NCI-H526 (cell line): ENCODE data around the gene SLC23A3.

Experiments used
- DNase-seq, 2 experiments: peaks; one replicate each; lab custom pipeline; 2025; lab: John Stamatoyannopoulos, UW

Gene SLC23A3

GRCh38 chr2:219175928-219176817 lies 6.3 kb upstream of the SLC23A3 start:
- peak; percentile 46 to 84 for DNase-seq

DNA sequence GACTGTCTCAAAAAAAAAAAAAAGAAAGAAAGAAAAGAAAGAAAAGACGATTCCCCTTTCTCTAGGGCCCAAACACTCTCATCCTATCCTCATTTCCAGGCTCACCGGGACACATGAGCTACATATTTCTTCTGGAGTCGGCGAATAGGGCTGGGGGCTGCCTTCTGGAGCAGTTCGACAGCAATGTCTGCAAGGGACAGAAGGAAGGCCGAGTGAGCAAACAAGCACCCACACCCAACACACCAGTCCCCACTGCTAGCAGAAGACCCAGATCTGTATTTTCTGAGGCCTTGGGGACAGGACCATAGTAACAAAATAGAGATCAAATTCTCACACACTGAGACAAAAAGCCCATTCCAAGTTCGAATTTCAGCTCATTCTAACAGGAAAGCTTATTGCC lies 5.7 kb upstream of the SLC23A3 start:
- DNase-seq = no peak

- no peak for DNase-seq
These were observed 5.0 kb upstream of the SLC23A3 start for GRCh38 chr2:219174801-219175200.

GRCh38 chr2:219174146-219174545 lies 4.3 kb upstream of the SLC23A3 start:
- no peak for DNase-seq

GRCh38 chr2:219173176-219173575 lies 3.3 kb upstream of the SLC23A3 start:
- no peak for DNase-seq

GRCh38 chr2:219172231-219173154 lies 2.7 kb upstream of the SLC23A3 start:
- DNase-seq = no peak

DNA sequence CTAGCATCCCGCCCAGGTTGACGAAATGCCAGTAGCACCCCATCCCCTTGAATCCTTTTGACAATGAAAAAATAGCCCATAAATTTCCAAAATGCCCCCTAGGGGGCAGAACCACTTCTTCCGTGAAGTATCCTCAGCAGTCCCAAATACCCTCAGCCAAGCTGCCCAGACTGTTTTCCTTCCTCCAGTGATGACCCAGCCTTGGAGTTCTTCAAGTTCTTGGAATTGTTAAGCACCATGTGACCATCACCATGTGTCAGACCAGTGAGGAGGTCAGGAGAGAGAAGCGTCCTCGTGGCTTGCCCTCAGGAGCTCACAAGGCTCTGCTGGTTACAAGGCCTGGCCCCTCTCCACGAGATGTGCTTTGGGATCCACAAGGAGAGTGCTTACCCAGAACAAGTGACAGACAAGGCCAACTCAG lies 1.4 kb upstream of the SLC23A3 start:
- peak; percentile 23 to 57 for DNase-seq

DNA sequence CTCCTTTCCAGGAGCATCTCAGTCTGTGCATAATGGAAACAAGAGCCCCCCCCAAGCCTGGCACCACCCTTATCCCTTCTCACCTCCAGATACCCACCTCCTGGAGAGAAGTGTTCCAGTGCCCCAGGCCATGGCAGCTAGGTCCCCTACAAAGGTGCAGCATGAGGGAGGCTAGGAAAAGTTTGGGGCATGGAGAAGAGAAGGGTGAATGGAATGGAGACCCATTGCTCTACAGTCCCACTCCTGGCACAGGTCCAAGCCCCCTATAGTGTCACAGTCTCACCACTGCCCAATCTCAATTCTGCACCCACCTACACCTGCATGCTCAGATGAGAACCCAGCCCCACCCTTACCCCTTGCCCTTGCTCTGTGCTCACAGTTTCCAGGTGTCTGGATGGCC lies 897 bp downstream of the SLC23A3 start:
- DNase-seq = no peak

GRCh38 chr2:219168526-219168925 lies 1.3 kb downstream of the SLC23A3 start:
- DNase-seq = no peak

DNA sequence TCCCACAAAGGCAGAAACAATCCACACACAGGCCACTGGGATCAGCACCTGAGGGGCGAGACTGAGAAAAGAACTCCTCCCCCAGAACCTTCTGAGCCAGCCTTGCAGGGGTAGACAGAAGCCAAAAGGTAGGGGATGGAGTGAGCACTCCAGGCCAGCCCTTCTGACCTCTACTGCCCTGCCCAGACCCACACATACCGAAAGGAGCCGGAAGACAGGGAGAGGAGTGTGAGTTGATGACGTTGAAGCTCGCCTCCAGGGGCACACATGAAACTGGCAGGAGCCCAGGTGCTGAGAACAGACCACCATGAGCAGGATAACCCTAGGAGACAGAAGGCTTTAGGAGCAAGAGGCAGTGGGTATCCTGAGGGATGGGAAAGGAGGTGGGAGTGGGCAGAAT lies 1.8 kb downstream of the SLC23A3 start:
- no peak for DNase-seq

DNA sequence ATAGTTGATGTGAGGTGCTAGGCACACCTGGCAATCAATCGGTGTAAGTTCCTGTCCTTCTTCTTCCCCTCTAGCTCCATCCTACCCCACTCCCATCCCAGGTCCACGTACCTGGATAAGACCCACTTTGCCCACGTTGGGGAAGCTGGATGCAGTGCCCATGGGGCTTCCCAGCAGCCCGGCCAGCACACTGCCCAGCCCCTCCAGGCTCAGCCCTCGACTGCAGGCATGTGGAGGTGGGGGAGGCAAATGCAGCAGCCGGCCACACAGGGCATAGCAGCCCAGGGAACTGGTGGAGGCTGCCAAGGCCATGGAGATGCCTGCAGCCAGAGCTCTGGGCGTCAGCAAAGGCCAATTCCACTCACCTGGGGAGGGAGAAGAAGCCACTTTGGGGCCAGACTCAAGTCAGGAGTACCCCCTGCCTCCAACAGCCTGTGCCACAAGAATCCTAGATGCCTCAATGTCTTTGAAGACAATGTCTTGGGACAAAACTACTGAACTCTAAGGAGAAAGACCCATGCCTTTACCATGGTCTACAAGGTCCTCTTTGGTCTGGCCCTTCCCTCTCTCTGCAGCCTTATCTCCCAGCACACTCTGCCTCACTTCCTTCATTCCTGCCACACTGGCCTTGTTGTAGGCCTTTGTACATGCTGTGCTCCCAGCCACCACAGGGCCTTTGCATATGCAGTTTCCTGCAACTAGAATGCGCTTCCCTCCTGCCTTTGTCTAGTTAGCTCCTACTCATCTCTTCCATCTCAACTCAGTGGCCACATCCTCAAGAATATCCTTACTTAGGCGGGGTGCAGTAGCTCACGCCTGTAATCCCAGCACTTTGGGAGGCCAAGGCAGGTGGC lies 4.5 kb downstream of the SLC23A3 start:
- no peak for DNase-seq

- DNase-seq = no peak
These were observed 6.7 kb downstream of the SLC23A3 start for GRCh38 chr2:219163156-219163555.

GRCh38 chr2:219161097-219161496 lies 8.7 kb downstream of the SLC23A3 start:
- peak; percentile 38 to 41 for DNase-seq

- DNase-seq = peak; percentile 94 to 97
These were observed 9.4 kb downstream of the SLC23A3 start, which contains the start of gene NHEJ1 for GRCh38 chr2:219160186-219161017. Gene NHEJ1, minus strand, starts transcription at chr2:219160815. Its CDS starts 2,453 bp downstream, at chr2:219158362.

GRCh38 chr2:219159771-219160185 lies 10.1 kb downstream of the SLC23A3 start:
- no peak for DNase-seq

DNA sequence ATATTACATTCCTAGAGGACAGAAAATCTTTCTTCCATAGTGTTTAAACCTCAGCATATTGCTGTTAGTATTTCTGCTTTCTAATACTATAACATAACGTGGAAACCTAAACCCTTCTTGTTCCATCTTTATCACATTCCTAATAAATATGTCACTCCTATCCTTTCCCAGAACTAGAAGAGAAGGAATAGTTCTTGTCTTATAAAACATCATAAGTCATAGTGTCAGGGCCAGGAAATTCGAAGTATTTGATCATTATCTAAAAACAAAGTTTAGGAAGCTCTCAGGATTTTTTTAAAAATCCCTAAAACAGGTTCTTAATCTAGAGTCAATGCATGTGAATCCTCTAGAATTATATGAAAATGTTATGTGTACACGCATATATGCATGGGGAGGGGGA lies 11.2 kb downstream of the SLC23A3 start:
- no peak for DNase-seq

GRCh38 chr2:219158025-219158424 lies 11.8 kb downstream of the SLC23A3 start:
- DNase-seq = no peak

GRCh38 chr2:219157396-219157795 lies 12.4 kb downstream of the SLC23A3 start:
- DNase-seq = no peak

DNA sequence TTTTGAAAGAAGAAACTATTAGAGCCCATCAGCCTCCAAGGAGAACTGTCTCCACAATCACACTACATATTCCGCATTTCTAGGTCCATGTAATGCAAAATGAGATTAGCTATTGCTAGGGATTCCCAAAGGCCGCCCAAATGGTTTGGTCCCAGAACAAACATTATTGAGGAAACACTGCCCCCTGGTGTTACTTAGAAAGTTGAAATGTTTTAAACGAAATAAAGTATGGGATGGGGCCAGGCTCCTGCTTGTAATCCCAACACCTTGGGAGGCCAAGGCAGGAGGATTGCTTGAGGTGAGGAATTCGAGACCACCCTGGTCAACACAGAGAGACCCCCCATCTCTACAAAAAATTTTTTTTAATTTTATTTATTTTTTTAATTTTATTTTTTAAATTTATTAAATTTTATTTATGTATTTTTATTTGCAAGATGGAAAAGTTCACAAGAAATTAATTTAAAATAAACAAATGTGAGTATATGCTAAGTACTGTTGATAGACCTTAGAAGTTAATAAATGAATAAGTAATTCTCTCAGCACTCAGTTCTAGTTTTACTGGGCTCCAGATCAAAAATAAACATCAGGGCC lies 14.7 kb downstream of the SLC23A3 start:
- DNase-seq = peak; percentile 79 to 91

DNA sequence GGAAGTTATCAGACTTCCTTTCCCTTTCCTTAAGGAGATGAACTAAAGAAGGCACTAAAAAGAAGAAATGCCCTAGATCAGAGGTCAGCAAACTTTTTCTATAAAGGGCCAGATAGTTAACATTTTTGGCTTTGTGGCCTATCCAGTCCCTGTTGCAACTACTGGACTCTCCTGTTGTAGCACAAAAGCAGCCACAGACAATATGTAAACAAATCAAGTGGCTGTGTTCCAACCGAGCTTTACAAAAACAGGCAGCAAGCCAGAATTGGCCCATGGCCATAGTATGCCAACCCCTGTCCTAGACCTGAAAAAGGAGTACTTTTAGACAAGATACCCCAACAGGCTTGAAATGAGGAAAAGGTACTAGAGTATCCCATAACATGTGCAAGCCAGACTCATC lies 20.2 kb downstream of the SLC23A3 start:
- no peak for DNase-seq
